ENCODE data around the gene SRXN1.

SRXN1 gene

DNA sequence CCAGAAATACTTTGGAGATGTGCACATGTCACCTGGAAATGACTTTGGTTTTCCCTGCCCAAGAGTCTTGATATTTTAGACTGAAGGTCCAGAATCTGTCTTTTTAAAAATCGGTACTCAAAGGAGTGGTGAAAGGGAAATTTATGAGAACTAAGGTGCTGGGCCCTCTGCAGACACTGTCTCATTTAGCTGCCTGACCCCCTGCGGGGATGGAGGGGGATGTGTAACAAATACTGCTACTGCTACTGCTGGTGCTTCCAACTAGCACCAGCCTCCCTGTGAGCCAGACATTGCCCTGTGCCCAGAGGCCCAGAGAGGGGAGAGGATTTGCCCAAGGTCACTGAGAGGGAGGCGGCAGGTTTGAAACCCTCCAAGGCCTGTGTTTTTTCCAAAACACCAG lies 15.6 kb upstream of the SRXN1 start:
- DNase-seq: no peak
- TF ChIP-seq CTCF (IDR thresholded peaks at IDR 0.05): no peak
- Mint-ChIP-seq H3K4me1 (peaks cover 52% of the 10 kb centered on the region), H3K27ac (no peak overlapping the region), H3K27me3 (ENCODE audit: low read depth, poor library complexity) (peaks cover 51% of the 10 kb centered on the region), H3K4me3 (no peak overlapping the region), H3K9me3 (no peaks in the 10 kb centered on the region), H3K36me3 (ENCODE audit: low read depth) (no peaks in the 10 kb centered on the region)

DNA sequence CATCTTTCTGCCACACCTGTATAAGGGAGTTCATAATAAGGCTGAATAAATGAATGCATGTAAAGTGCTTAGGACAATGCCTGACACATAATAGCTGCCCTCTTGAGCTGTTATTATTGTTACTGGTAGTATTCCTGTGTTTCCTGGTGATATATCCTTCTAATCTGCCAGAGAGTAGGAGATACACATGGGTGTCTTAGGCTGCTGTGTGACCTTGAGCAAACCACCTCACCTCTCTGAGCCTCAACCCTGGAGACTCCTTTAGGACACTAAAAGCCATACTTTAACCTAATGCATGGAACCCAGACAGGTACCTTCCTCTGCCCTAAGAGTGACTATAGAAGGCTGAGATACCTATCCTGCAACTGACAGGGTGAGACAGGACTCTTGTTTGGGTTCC lies 15.1 kb upstream of the SRXN1 start:
- no peak overlapping the region for H3K27ac Mint-ChIP-seq
- H3K4me3 Mint-ChIP-seq: no peak overlapping the region

DNA sequence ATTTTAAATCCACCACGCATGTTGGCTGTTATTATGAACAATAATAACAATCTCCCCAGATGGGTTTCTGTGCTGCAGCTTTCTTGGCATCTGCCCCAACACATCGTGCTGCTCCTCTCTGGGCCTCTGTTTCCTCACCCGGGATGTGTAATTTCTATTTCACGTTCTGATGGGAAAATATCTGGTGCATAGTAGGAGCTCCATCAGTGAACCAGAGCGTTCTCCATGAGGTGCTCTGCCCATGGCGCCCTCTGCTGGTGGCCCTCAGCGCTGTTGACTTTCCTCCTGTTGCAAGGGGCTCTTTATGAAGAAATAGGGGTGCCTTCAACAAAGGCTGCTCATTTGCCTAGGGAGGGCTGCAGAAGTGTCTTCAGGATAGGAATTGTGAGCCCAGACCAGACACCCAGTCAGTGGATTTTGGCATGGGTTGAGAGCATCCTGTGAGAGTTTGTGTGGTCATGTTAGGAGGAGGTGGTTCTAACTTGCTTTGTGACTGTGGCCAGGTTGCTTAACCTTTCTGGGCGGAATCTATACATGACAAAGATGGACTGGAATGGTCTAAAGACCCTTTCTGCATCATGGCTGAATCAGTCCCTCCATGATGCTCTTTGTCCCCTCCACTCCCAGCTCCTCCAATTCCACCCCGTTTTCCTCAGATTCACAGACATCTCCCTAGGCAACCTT lies 14.5 kb upstream of the SRXN1 start:
- DNase-seq: peak; percentile 80
- H3K27me3 Mint-ChIP-seq (ENCODE audit: low read depth, poor library complexity): peaks cover 49% of the 10 kb centered on the region
- H3K9me3 Mint-ChIP-seq: no peaks in the 10 kb centered on the region
- no peak overlapping the region for H3K4me3 Mint-ChIP-seq
- H3K4me1 Mint-ChIP-seq: peaks cover 52% of the 10 kb centered on the region
- H3K27ac Mint-ChIP-seq: no peak overlapping the region
- H3K36me3 Mint-ChIP-seq (ENCODE audit: low read depth): no peaks in the 10 kb centered on the region
- peak; percentile 87 for TF ChIP-seq CTCF (IDR thresholded peaks at IDR 0.05)

More for the DNA sequence above, 15.1 kb upstream of the SRXN1 start:
- Mint-ChIP-seq H3K4me1 (peaks cover 52% of the 10 kb centered on the region), H3K36me3 (ENCODE audit: low read depth) (no peaks in the 10 kb centered on the region), H3K27me3 (ENCODE audit: low read depth, poor library complexity) (peaks cover 48% of the 10 kb centered on the region), H3K9me3 (no peaks in the 10 kb centered on the region)
- no peak for TF ChIP-seq CTCF (IDR thresholded peaks at IDR 0.05)
- no peak for DNase-seq

GRCh38 chr20:666877-667276 lies 13.9 kb upstream of the SRXN1 start:
- Mint-ChIP-seq H3K4me1 (peaks cover 52% of the 10 kb centered on the region), H3K4me3 (no peak overlapping the region), H3K36me3 (ENCODE audit: low read depth) (no peaks in the 10 kb centered on the region), H3K27me3 (ENCODE audit: low read depth, poor library complexity) (peaks cover 43% of the 10 kb centered on the region), H3K27ac (no peak overlapping the region), H3K9me3 (no peaks in the 10 kb centered on the region)
- TF ChIP-seq CTCF (IDR thresholded peaks at IDR 0.05): no peak
- no peak for DNase-seq

DNA sequence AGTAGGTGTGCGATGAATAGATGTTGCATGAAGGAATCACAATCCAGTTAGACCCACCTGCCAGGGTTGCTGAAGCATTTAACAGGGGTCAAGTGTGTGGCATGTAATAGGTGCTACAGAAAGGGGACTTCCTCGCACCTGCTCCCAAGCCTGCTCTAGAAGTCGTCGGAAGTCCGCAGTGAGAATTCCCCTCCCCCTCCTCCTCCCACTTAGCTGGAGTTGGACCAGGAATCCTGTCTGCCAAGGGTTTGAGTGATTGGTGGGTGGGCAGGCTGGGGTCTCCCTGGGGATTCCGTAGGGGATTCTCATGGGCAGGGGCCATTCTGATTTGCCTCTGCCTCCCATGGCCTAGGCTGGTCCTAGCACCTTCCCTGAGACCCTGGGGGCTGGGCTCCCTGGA lies 12.3 kb upstream of the SRXN1 start:
- no peaks in the 10 kb centered on the region for H3K9me3 Mint-ChIP-seq
- no peak for DNase-seq
- peaks cover 30% of the 10 kb centered on the region for H3K27me3 Mint-ChIP-seq (ENCODE audit: low read depth, poor library complexity)
- peaks cover 53% of the 10 kb centered on the region for H3K4me1 Mint-ChIP-seq
- H3K36me3 Mint-ChIP-seq (ENCODE audit: low read depth): no peaks in the 10 kb centered on the region
- no peak overlapping the region for H3K4me3 Mint-ChIP-seq
- no peak overlapping the region for H3K27ac Mint-ChIP-seq
- no peak for TF ChIP-seq CTCF (IDR thresholded peaks at IDR 0.05)

- Mint-ChIP-seq H3K27me3 (ENCODE audit: low read depth, poor library complexity) (peaks cover 30% of the 10 kb centered on the region), H3K4me1 (peaks cover 52% of the 10 kb centered on the region), H3K36me3 (ENCODE audit: low read depth) (no peaks in the 10 kb centered on the region), H3K9me3 (no peaks in the 10 kb centered on the region), H3K4me3 (no peak overlapping the region), H3K27ac (no peak overlapping the region)
- no peak for TF ChIP-seq CTCF (IDR thresholded peaks at IDR 0.05)
- DNase-seq: no peak
These were observed 11.6 kb upstream of the SRXN1 start for GRCh38 chr20:664576-664975.
